Neural progenitor cell (in vitro differentiated cells): Measurements from ENCODE around the gene PAFAH1B1. TPM values are rescaled to one million over a fixed set of nuclear protein-coding genes. Genes with fewer than 3 reads are reported as not detected.

Experiments used
- DNase-seq: peaks from one replicate; pipeline ENCODE4 v3.0.0-alpha.2; 2016; ENCODE audit warnings: low spot score
- H2AFZ ChIP-seq: fragments of 200-600 bp; sonication (generic); replicated peaks from 2 replicates; pipeline ENCODE4 v1.6.1; 2016; ENCODE audit warnings: antibody characterized with exemption
- H3F3A ChIP-seq: fragments of 200-600 bp; sonication (generic); 2 replicates; pipeline ENCODE4 v1.6.1; 2016; ENCODE audit warnings: antibody characterized with exemption, low read depth
- H3K27ac ChIP-seq: fragments of 200-600 bp; sonication (generic); 2 replicates; pipeline ENCODE4 v1.5.1; 2016; ENCODE audit warnings: mild to moderate bottlenecking
- H3K27me3 ChIP-seq: fragments of 200-600 bp; sonication (generic); 2 replicates; pipeline ENCODE4 v1.6.1; 2016; ENCODE audit warnings: mild to moderate bottlenecking, moderate library complexity
- H3K36me3 ChIP-seq: fragments of 200-600 bp; sonication (generic); 2 replicates; pipeline ENCODE4 v1.5.1; 2016
- H3K4me1 ChIP-seq: fragments of 200-600 bp; sonication (generic); 2 replicates; pipeline ENCODE4 v1.6.1; 2016; ENCODE audit warnings: mixed run types
- H3K4me2 ChIP-seq: fragments of 200-600 bp; sonication (generic); 2 replicates; pipeline ENCODE4 v1.6.1; 2016
- H3K4me3 ChIP-seq: fragments of 200-600 bp; sonication (generic); 2 replicates; pipeline ENCODE4 v1.5.1; 2016
- H3K79me2 ChIP-seq: fragments of 200-600 bp; sonication (generic); 2 replicates; pipeline ENCODE4 v1.6.1; 2016; ENCODE audit warnings: low read depth
- H3K9ac ChIP-seq: fragments of 200-600 bp; sonication (generic); 2 replicates; pipeline ENCODE4 v1.6.1; 2016
- H3K9me3 ChIP-seq: fragments of 200-600 bp; sonication (generic); 2 replicates; pipeline ENCODE4 v1.5.1; 2016; ENCODE audit warnings: low read depth
- H4K20me1 ChIP-seq: fragments of 200-600 bp; sonication (generic); 2 replicates; pipeline ENCODE4 v1.6.1; 2016; ENCODE audit warnings: low read depth
- H3K27ac Mint-ChIP-seq: 3 replicates; pipeline ENCODE4 v1.8.0; 2021; ENCODE audit warnings: mixed read lengths
- H3K27me3 Mint-ChIP-seq: 2 replicates; pipeline ENCODE4 v1.8.0; 2022; ENCODE audit warnings: low read depth, mild to moderate bottlenecking, inconsistent platforms, moderate library complexity, mixed read lengths; ENCODE audit not compliant: insufficient read depth
- H3K36me3 Mint-ChIP-seq: 3 replicates; pipeline ENCODE4 v1.8.0; 2021; ENCODE audit warnings: mixed read lengths
- H3K4me1 Mint-ChIP-seq: 3 replicates; pipeline ENCODE4 v1.8.0; 2021; ENCODE audit warnings: mixed read lengths
- H3K4me3 Mint-ChIP-seq: 3 replicates; pipeline ENCODE4 v1.8.0; 2021; ENCODE audit warnings: mild to moderate bottlenecking, moderate library complexity, mixed read lengths
- H3K9me3 Mint-ChIP-seq: 3 replicates; pipeline ENCODE4 v1.8.0; 2020; ENCODE audit warnings: mixed read lengths
- CTCF ChIP-seq: fragments of 200-600 bp; sonication (generic); IDR thresholded peaks from 2 replicates; pipeline ENCODE4 v1.5.1; 2017; ENCODE audit warnings: antibody characterized with exemption, mild to moderate bottlenecking
- EZH2 ChIP-seq: fragments of 200-600 bp; sonication (generic); IDR thresholded peaks from 2 replicates; pipeline ENCODE4 v1.6.1; 2017; ENCODE audit warnings: antibody characterized with exemption, mild to moderate bottlenecking, moderate library complexity
- EZH2phosphoT487 ChIP-seq: fragments of 200-600 bp; sonication (generic); IDR thresholded peaks from 2 replicates; pipeline ENCODE4 v1.6.1; 2017; ENCODE audit warnings: antibody characterized with exemption
- total RNA-seq: library from RNA; depleted of rRNA; stranded (reverse); fragments of >200 nt; gene quantifications from 2 replicates; pipeline ENCODE4 v1.2.3, GENCODE V29; 2015; ENCODE audit warnings: low replicate concordance

PAFAH1B1 gene
- total RNA-seq, 1 donor from 2014 or later = 209 TPM

DNA sequence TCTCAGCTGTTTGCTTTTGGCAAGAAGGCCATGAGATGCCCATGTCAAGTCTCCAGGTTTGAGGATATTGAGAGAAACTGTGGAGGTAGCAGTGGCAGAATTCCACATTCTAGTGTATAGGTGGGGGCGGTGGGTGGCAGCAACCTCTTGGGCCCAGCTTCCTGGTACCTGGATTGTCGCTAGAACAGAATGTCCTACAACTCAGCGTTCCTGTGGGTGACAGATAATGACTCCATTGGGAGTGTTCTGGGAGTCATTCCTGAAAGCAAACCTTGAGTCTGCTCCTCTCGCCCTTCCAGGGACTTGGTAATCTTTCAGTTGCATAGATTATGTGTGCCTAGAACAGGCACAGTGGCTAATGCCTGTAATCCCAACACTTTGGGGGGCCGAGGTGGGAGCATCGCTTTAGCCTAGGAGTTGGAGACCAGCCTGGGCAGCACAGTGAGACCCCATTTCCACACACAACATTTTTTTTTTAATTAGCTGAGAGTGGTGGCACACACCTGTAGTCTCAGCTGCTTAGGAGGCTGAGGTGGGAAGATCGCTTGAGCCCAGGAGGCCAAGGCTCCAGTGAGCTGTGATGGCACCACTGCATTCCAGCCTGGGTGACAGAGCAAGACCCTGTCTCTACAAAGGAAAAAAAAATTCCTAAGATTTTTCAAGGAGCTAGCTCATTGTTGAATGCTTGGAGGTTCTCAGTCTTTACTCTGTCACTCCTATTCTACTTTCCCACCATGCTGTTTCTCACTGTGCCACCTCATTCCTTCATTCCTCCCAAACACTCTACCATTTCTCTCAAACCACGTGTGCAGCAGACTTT, 43.9 kb upstream of the PAFAH1B1 start:
- TF ChIP-seq EZH2 (no peak), CTCF (no peak), EZH2phosphoT487 (no peak)
- Histone ChIP-seq H4K20me1 (no peaks in the 10 kb centered on the region), H3K27me3 (no peaks in the 10 kb centered on the region), H2AFZ (no peak overlapping the region), H3K9ac (no peak overlapping the region), H3K79me2 (no peaks in the 10 kb centered on the region), H3K4me3 (no peak overlapping the region), H3F3A (peaks cover 32% of the 10 kb centered on the region), H3K4me2 (no peak overlapping the region), H3K4me1 (peaks cover 28% of the 10 kb centered on the region), H3K36me3 (no peaks in the 10 kb centered on the region), H3K27ac (no peak overlapping the region), H3K9me3 (no peaks in the 10 kb centered on the region)
- Mint-ChIP-seq H3K27ac (peak overlapping the region; percentile 93), H3K36me3 (no peaks in the 10 kb centered on the region), H3K27me3 (peaks cover 18% of the 10 kb centered on the region), H3K4me1 (peaks cover 42% of the 10 kb centered on the region), H3K9me3 (peaks cover 2% of the 10 kb centered on the region), H3K4me3 (peak overlapping the region; percentile 44)
- DNase-seq = peak; percentile 20

- H2AFZ ChIP-seq = no peak overlapping the region
- H3K27ac ChIP-seq = peak overlapping the region; percentile 99
- H3K27me3 ChIP-seq = no peaks in the 10 kb centered on the region
- H3K9me3 Mint-ChIP-seq = peaks cover 2% of the 10 kb centered on the region
- H3K4me3 Mint-ChIP-seq = peak overlapping the region; percentile 66
- peak overlapping the region; percentile 98 for H3K27ac Mint-ChIP-seq
- no peaks in the 10 kb centered on the region for H3K36me3 ChIP-seq
- peak overlapping the region; percentile 25 for H3K9ac ChIP-seq
- DNase-seq = peak; percentile 84
- peaks cover 28% of the 10 kb centered on the region for H3K4me1 ChIP-seq
- H3K27me3 Mint-ChIP-seq = peaks cover 22% of the 10 kb centered on the region
- peak; percentile 37 for TF ChIP-seq EZH2
- TF ChIP-seq EZH2phosphoT487 = no peak
- no peaks in the 10 kb centered on the region for H3K79me2 ChIP-seq
- peaks cover 28% of the 10 kb centered on the region for H3F3A ChIP-seq
- no peaks in the 10 kb centered on the region for H3K36me3 Mint-ChIP-seq
- peaks cover 32% of the 10 kb centered on the region for H3K4me1 Mint-ChIP-seq
- H3K9me3 ChIP-seq = no peaks in the 10 kb centered on the region
- no peaks in the 10 kb centered on the region for H4K20me1 ChIP-seq
- peak overlapping the region; percentile 75 for H3K4me2 ChIP-seq
- peak overlapping the region; percentile 38 for H3K4me3 ChIP-seq
Observed at GRCh38 chr17:2551493-2551892, 42.0 kb upstream of the PAFAH1B1 start.

DNA sequence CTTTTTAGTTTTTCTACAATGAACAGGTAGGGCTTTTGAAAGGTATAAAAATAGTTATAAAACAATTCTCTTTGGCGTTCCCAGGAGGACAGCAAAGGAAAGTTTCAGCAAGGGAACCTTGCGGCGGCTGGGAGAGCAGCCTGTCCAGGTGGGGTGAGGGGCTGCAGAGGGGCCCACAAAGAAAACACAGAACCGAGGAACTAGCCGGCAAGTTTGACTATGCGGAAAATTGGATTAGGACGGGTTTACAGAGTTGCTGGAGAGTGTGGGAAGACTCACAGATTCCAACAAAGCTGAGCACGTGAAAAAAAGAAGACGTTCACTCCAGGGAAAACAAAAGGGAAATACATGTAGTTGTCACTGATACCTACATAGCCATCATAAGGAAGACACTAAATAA, 41.5 kb upstream of the PAFAH1B1 start:
- peak; percentile 95 for DNase-seq
- H3K4me3 Mint-ChIP-seq = peak overlapping the region; percentile 66
- H3K27ac Mint-ChIP-seq = peak overlapping the region; percentile 98

More for the DNA sequence above, 41.5 kb upstream of the PAFAH1B1 start:
- Histone ChIP-seq H4K20me1 (no peaks in the 10 kb centered on the region), H3K9me3 (no peaks in the 10 kb centered on the region), H3K4me2 (peak overlapping the region; percentile 75), H3K4me3 (peak overlapping the region; percentile 38), H2AFZ (no peak overlapping the region), H3K79me2 (no peaks in the 10 kb centered on the region), H3K27ac (peak overlapping the region; percentile 99), H3K9ac (peak overlapping the region; percentile 25), H3K4me1 (peaks cover 28% of the 10 kb centered on the region), H3F3A (peaks cover 28% of the 10 kb centered on the region), H3K27me3 (no peaks in the 10 kb centered on the region), H3K36me3 (no peaks in the 10 kb centered on the region)
- TF ChIP-seq EZH2phosphoT487 = no peak
- no peak for TF ChIP-seq EZH2
- no peak for TF ChIP-seq CTCF
- peaks cover 22% of the 10 kb centered on the region for H3K27me3 Mint-ChIP-seq
- no peaks in the 10 kb centered on the region for H3K36me3 Mint-ChIP-seq
- H3K9me3 Mint-ChIP-seq = peaks cover 2% of the 10 kb centered on the region
- peaks cover 32% of the 10 kb centered on the region for H3K4me1 Mint-ChIP-seq
